Peyer's patch (tissue), 4 donors: ENCODE data around the gene MICAL3.

Source experiments
- POLR2A ChIP-seq, 2 donors: fragments of 450-650 bp; IDR thresholded peaks; one replicate each; pipeline ENCODE4 v1.5.1; 2017; ENCODE audit warnings: antibody characterized with exemption in 2 of 2, mild to moderate bottlenecking in 2 of 2, moderate library complexity in 2 of 2
- TF ChIP-seq, protein P1 (sequence below), 6 experiments: fragments of 450-650 bp in 4 of 6; fragments of 200-600 bp in 2 of 6; sonication (generic) in 1 of 6; IDR thresholded peaks; one replicate each; pipeline ENCODE4 v1.5.1; 2017 to 2019; ENCODE audit warnings: antibody characterized with exemption in 6 of 6, mild to moderate bottlenecking in 3 of 6, moderate library complexity in 1 of 6

DNA sequence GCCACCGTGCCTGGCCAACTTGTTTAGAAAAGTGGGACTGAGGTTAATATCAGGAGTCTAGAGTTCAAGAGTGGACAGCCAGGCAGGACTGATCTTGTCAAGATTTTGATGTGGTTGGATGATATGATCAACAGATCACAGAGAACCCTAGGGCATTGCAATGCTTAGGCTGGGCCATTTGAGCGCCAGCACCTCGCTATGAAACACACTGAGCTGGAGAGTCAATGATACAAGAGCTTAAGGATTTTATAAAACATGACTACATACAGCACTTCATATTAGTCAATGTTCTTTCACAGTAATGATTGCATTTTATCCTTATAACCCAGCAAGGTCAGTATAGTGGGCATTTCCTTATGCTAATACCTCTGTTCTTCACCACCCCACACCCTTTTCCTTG, 38.1 kb upstream of the MICAL3 start:
- TF ChIP-seq, protein P1, sequence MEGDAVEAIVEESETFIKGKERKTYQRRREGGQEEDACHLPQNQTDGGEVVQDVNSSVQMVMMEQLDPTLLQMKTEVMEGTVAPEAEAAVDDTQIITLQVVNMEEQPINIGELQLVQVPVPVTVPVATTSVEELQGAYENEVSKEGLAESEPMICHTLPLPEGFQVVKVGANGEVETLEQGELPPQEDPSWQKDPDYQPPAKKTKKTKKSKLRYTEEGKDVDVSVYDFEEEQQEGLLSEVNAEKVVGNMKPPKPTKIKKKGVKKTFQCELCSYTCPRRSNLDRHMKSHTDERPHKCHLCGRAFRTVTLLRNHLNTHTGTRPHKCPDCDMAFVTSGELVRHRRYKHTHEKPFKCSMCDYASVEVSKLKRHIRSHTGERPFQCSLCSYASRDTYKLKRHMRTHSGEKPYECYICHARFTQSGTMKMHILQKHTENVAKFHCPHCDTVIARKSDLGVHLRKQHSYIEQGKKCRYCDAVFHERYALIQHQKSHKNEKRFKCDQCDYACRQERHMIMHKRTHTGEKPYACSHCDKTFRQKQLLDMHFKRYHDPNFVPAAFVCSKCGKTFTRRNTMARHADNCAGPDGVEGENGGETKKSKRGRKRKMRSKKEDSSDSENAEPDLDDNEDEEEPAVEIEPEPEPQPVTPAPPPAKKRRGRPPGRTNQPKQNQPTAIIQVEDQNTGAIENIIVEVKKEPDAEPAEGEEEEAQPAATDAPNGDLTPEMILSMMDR (IDR thresholded peaks at IDR 0.05), result no peak
- no peak for TF ChIP-seq POLR2A (IDR thresholded peaks at IDR 0.05)
